Measurements from ENCODE around the gene TSPAN4. TPM values are rescaled to one million over a fixed set of nuclear protein-coding genes. Genes with fewer than 3 reads are reported as not detected.

Gene TSPAN4
- total and polyA plus RNA-seq, 2 of the 13 experiments (the other 11 are each of a cell fraction or from before 2014, with no cell fraction given), result 31.7 to 68.3 TPM

DNA sequence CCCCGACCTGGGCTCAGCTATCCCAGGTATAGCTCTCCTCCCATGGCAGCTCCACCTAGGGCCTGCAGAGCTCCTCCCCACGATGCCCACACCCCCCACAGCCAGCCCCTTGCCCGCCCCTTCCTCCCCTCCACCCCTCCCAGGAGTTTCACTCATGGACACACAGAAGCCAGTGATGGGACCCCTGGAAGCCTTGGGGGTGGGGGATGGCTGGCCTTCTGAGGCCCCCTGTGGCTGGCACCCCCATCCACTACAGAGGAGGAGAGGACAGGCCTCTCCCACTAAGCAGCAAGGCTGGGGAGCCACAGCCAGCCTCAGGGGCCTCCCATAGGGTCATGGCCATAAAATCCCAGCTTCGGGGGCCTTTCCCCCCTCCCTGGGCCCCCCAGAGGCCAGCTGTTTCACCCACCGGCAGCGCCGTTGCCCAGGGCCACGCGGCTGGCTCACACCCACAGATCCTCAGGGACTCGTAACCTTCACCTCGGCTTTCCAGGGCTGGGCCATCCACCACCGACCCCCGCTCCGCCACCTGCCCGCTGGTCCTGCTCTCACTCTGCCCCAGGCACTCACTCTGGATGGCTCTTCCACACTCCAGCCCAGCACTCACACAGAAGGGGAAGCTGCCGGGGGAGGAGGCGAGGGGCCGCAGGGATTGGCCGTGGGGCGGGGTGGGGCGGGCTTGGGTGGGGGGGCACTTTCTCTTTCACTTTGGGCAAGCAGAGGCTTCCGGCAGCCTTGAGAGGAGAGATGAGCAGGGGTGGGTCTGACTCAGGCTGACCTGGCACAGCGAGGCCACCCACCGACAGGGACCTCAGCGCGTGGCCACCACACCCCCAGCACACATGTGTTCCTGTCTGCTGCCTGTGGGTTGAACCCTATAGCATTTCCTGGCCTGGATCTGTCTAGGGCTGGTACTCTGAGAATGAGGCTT lies 46.8 kb upstream of the TSPAN4 start (continued):
- TF ChIP-seq NFAT5 (CRISPR knock-in tag; IDR thresholded peaks at IDR 0.05), result no peak
- no peak for TF ChIP-seq USF2 (IDR thresholded peaks at IDR 0.05; ENCODE audit: low read depth, low read length)
- no peak for TF ChIP-seq USF2 (CRISPR knock-in tag; IDR thresholded peaks at IDR 0.05; ENCODE audit: borderline replicate concordance)
- TF ChIP-seq NFE2L2 (IDR thresholded peaks at IDR 0.05; ENCODE audit: low read length), result no peak
- no peak for TF ChIP-seq GTF3A (CRISPR knock-in tag; conservative IDR thresholded peaks at IDR 0.05)
- no peak for TF ChIP-seq ZNF430 (CRISPR knock-in tag; IDR thresholded peaks at IDR 0.05)
- no peak for TF ChIP-seq ZMYM3 (CRISPR knock-in tag; IDR thresholded peaks at IDR 0.05)
- TF ChIP-seq ZFP36 (IDR thresholded peaks at IDR 0.05; ENCODE audit: borderline replicate concordance, low read depth, low read length, partially characterized antibody), result no peak
- no peak for TF ChIP-seq KDM1A (CRISPR knock-in tag; IDR thresholded peaks at IDR 0.05)
- TF ChIP-seq RXRA (CRISPR knock-in tag; IDR thresholded peaks at IDR 0.05), result no peak
- TF ChIP-seq ERF (CRISPR knock-in tag; IDR thresholded peaks at IDR 0.05), result 0 out of 2 replicates have a peak, but pooled peaks have one; percentile 24
- TF ChIP-seq ZNF549 (CRISPR knock-in tag; IDR thresholded peaks at IDR 0.05), result no peak
- TF ChIP-seq ZNF556 (CRISPR knock-in tag; IDR thresholded peaks at IDR 0.05; ENCODE audit: borderline replicate concordance), result no peak
- TF ChIP-seq IRX3 (CRISPR knock-in tag; IDR thresholded peaks at IDR 0.05; ENCODE audit: borderline replicate concordance, low read depth), result no peak
- TF ChIP-seq NFRKB (IDR thresholded peaks at IDR 0.05), result no peak
- no peak for TF ChIP-seq TEAD3 (CRISPR knock-in tag; optimal IDR thresholded peaks at IDR 0.05; ENCODE audit: borderline replicate concordance)
- TF ChIP-seq, protein P1, sequence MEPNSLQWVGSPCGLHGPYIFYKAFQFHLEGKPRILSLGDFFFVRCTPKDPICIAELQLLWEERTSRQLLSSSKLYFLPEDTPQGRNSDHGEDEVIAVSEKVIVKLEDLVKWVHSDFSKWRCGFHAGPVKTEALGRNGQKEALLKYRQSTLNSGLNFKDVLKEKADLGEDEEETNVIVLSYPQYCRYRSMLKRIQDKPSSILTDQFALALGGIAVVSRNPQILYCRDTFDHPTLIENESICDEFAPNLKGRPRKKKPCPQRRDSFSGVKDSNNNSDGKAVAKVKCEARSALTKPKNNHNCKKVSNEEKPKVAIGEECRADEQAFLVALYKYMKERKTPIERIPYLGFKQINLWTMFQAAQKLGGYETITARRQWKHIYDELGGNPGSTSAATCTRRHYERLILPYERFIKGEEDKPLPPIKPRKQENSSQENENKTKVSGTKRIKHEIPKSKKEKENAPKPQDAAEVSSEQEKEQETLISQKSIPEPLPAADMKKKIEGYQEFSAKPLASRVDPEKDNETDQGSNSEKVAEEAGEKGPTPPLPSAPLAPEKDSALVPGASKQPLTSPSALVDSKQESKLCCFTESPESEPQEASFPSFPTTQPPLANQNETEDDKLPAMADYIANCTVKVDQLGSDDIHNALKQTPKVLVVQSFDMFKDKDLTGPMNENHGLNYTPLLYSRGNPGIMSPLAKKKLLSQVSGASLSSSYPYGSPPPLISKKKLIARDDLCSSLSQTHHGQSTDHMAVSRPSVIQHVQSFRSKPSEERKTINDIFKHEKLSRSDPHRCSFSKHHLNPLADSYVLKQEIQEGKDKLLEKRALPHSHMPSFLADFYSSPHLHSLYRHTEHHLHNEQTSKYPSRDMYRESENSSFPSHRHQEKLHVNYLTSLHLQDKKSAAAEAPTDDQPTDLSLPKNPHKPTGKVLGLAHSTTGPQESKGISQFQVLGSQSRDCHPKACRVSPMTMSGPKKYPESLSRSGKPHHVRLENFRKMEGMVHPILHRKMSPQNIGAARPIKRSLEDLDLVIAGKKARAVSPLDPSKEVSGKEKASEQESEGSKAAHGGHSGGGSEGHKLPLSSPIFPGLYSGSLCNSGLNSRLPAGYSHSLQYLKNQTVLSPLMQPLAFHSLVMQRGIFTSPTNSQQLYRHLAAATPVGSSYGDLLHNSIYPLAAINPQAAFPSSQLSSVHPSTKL (CRISPR knock-in tag; IDR thresholded peaks at IDR 0.05), result no peak
- TF ChIP-seq ZFP90 (CRISPR knock-in tag; IDR thresholded peaks at IDR 0.05; ENCODE audit: borderline replicate concordance), result no peak
- no peak for TF ChIP-seq ZNF530 (CRISPR knock-in tag; IDR thresholded peaks at IDR 0.05; ENCODE audit: low read depth)
